H9 (cell line): Measurements from ENCODE around the gene ZBED2. TPM values are rescaled to one million over a fixed set of nuclear protein-coding genes. Genes with fewer than 3 reads are reported as not detected.

Experiments used
- DNase-seq: peaks from one replicate; pipeline ENCODE4 v3.0.0-alpha.2; 2017
- H2AFZ ChIP-seq: one replicate; pipeline ENCODE4 v1.6.1; 2013; ENCODE audit warnings: mild to moderate bottlenecking, low read length, control low read depth, moderate library complexity
- H2AK5ac ChIP-seq: 2 replicates; pipeline ENCODE4 v1.6.1; 2013; ENCODE audit warnings: low read length, control low read depth, mixed read lengths; ENCODE audit not compliant: insufficient read length
- H2BK120ac ChIP-seq: one replicate; pipeline ENCODE4 v1.6.1; 2013; ENCODE audit warnings: low read depth, mild to moderate bottlenecking, low read length, control low read depth, inconsistent platforms; ENCODE audit not compliant: poor library complexity, severe bottlenecking
- H2BK12ac ChIP-seq: 2 replicates; pipeline ENCODE4 v1.6.1; 2013; ENCODE audit warnings: low read length, control low read depth, mixed read lengths, low read depth; ENCODE audit not compliant: insufficient read length
- H2BK15ac ChIP-seq: 2 replicates; pipeline ENCODE4 v1.6.1; 2013; ENCODE audit warnings: low read depth, low read length, control low read depth
- H2BK20ac ChIP-seq: one replicate; pipeline ENCODE4 v1.6.1; 2013; ENCODE audit warnings: low read depth, mild to moderate bottlenecking, low read length, control low read depth, inconsistent platforms; ENCODE audit not compliant: poor library complexity, severe bottlenecking
- H2BK5ac ChIP-seq: 2 replicates; pipeline ENCODE4 v1.6.1; 2013; ENCODE audit warnings: low read length, control low read depth, mixed read lengths; ENCODE audit not compliant: insufficient read length
- H3K14ac ChIP-seq: 2 replicates; pipeline ENCODE4 v1.6.1; 2013; ENCODE audit warnings: low read length, control low read depth; ENCODE audit not compliant: insufficient read depth
- H3K18ac ChIP-seq: 2 replicates; pipeline ENCODE4 v1.6.1; 2013; ENCODE audit warnings: low read depth, mild to moderate bottlenecking, mixed read lengths, low read length, control low read depth; ENCODE audit not compliant: insufficient read length
- H3K23ac ChIP-seq: 2 replicates; pipeline ENCODE4 v1.6.1; 2013; ENCODE audit warnings: low read length, control low read depth, mixed read lengths, low read depth; ENCODE audit not compliant: insufficient read length
- H3K23me2 ChIP-seq: 2 replicates; pipeline ENCODE4 v1.6.1; 2013; ENCODE audit warnings: low read depth, mild to moderate bottlenecking, mixed read lengths, low read length, control low read depth; ENCODE audit not compliant: insufficient read length, poor library complexity, severe bottlenecking
- H3K27ac ChIP-seq: 2 replicates; pipeline ENCODE4 v1.5.1; 2013; ENCODE audit warnings: low read length, control low read depth, mixed read lengths, low read depth; ENCODE audit not compliant: insufficient read length
- H3K27me3 ChIP-seq: 2 replicates; pipeline ENCODE4 v1.6.1; 2013; ENCODE audit warnings: low read length, control low read depth, inconsistent platforms; ENCODE audit not compliant: insufficient read depth
- H3K4ac ChIP-seq: 2 replicates; pipeline ENCODE4 v1.6.1; 2013; ENCODE audit warnings: low read depth, mild to moderate bottlenecking, control low read depth, inconsistent platforms, low read length, moderate library complexity
- H3K4me1 ChIP-seq: 2 replicates; pipeline ENCODE4 v1.6.1; 2013; ENCODE audit warnings: low read length, control low read depth, inconsistent platforms; ENCODE audit not compliant: insufficient read depth
- H3K4me2 ChIP-seq: 2 replicates; pipeline ENCODE4 v1.6.1; 2013; ENCODE audit warnings: low read length, control low read depth, mixed read lengths; ENCODE audit not compliant: insufficient read length, insufficient read depth
- H3K56ac ChIP-seq: 2 replicates; pipeline ENCODE4 v1.6.1; 2013; ENCODE audit warnings: low read depth, mild to moderate bottlenecking, mixed read lengths, low read length, control low read depth; ENCODE audit not compliant: insufficient read length
- H3K79me1 ChIP-seq: 2 replicates; pipeline ENCODE4 v1.6.1; 2013; ENCODE audit warnings: low read depth, mild to moderate bottlenecking, moderate library complexity, low read length, control low read depth, inconsistent platforms; ENCODE audit not compliant: insufficient read depth, poor library complexity, severe bottlenecking
- H3K79me2 ChIP-seq: 2 replicates; pipeline ENCODE4 v1.6.1; 2013; ENCODE audit warnings: low read length, control low read depth, inconsistent platforms; ENCODE audit not compliant: insufficient read depth
- H3K9ac ChIP-seq: 2 replicates; pipeline ENCODE4 v1.6.1; 2013; ENCODE audit warnings: low read length, control low read depth, mixed read lengths; ENCODE audit not compliant: insufficient read length; ENCODE audit errors: extremely low read depth
- H3K9me3 ChIP-seq: one replicate; pipeline ENCODE4 v1.6.1; 2013; ENCODE audit warnings: low read depth, low read length, inconsistent platforms; ENCODE audit not compliant: control insufficient read depth
- H3T11ph ChIP-seq: one replicate; pipeline ENCODE4 v1.6.1; 2013; ENCODE audit warnings: mild to moderate bottlenecking, low read length, control low read depth, inconsistent platforms
- H4K20me1 ChIP-seq: one replicate; pipeline ENCODE4 v1.6.1; 2013; ENCODE audit not compliant: control insufficient read depth, insufficient read length, insufficient read depth
- H4K5ac ChIP-seq: 2 replicates; pipeline ENCODE4 v1.6.1; 2013; ENCODE audit warnings: low read depth, mild to moderate bottlenecking, mixed read lengths, low read length, control low read depth; ENCODE audit not compliant: insufficient read length
- H4K8ac ChIP-seq: replicated peaks from 2 replicates; pipeline ENCODE4 v1.6.1; 2013; ENCODE audit warnings: low read length, control low read depth, mixed read lengths, low read depth; ENCODE audit not compliant: insufficient read length
- H4K91ac ChIP-seq: 2 replicates; pipeline ENCODE4 v1.6.1; 2013; ENCODE audit warnings: low read depth, mild to moderate bottlenecking, moderate library complexity, mixed read lengths, low read length, control low read depth; ENCODE audit not compliant: insufficient read length
- H3K27ac Mint-ChIP-seq, 3 experiments: 2 replicates in 2 of 3; 3 replicates in 1 of 3; pipeline ENCODE4 v1.8.0; 2020 to 2021; ENCODE audit warnings: mixed read lengths in 3 of 3, mild to moderate bottlenecking in 1 of 3, moderate library complexity in 1 of 3
- H3K27me3 Mint-ChIP-seq: 2 replicates; pipeline ENCODE4 v1.8.0; 2021; ENCODE audit warnings: low read depth, mild to moderate bottlenecking, moderate library complexity, mixed read lengths
- H3K36me3 Mint-ChIP-seq, 3 experiments: 2 replicates in 2 of 3; 3 replicates in 1 of 3; pipeline ENCODE4 v1.8.0; 2020 to 2021; ENCODE audit warnings: low read depth in 3 of 3, mixed read lengths in 3 of 3; ENCODE audit not compliant: insufficient read depth in 1 of 3
- H3K4me1 Mint-ChIP-seq, 2 experiments: 2 replicates each; pipeline ENCODE4 v1.8.0; 2020; ENCODE audit warnings: mixed read lengths in 2 of 2
- H3K4me3 Mint-ChIP-seq, 2 experiments: 2 replicates in 1 of 2; 3 replicates in 1 of 2; pipeline ENCODE4 v1.8.0; 2020 to 2021; ENCODE audit warnings: mild to moderate bottlenecking in 2 of 2, mixed read lengths in 2 of 2, moderate library complexity in 1 of 2
- H3K9me3 Mint-ChIP-seq, 2 experiments: 2 replicates in 1 of 2; 3 replicates in 1 of 2; pipeline ENCODE4 v1.8.0; 2020; ENCODE audit warnings: mild to moderate bottlenecking in 2 of 2, mixed read lengths in 2 of 2, moderate library complexity in 1 of 2
- CTCF ChIP-seq: fragments of 200-600 bp; sonication (generic); conservative IDR thresholded peaks from 3 replicates; pipeline ENCODE4 v1.8.0; 2021; ENCODE audit warnings: antibody characterized with exemption, mild to moderate bottlenecking
- WGBS: extraction: QIAGEN DNeasy Blood & Tissue Kit; methylation state at CpG from one replicate; pipeline ENCODE4 v1.1.7; 2013; ENCODE audit warnings: missing lambda C conversion rate, low lambda C conversion rate, mixed read lengths; ENCODE audit not compliant: insufficient read length; ENCODE audit errors: extremely low coverage; 5-methylcytosine and 5-hydroxymethylcytosine counted together
- total RNA-seq: library from RNA; stranded (reverse); gene quantifications from 2 replicates; pipeline ENCODE4 v1.2.1, GENCODE V29; 2021

Gene ZBED2
- total RNA-seq, 1 experiment from 2014 or later = not detected

GRCh38 chr3:111636366-111636885 lies 41.3 kb upstream of the ZBED2 start:
- Histone ChIP-seq H3K56ac (no peak overlapping the region), H3K23ac (no peak overlapping the region), H3K9ac (no peak overlapping the region), H3K14ac (no peak overlapping the region), H3K9me3 (no peaks in the 10 kb centered on the region), H3K23me2 (no peaks in the 10 kb centered on the region), H3K18ac (no peak overlapping the region), H3K27ac (no peak overlapping the region), H2BK15ac (no peak overlapping the region), H3K4me2 (no peak overlapping the region), H3T11ph (no peak overlapping the region), H2BK20ac (no peak overlapping the region), H4K5ac (no peak overlapping the region), H4K20me1 (no peaks in the 10 kb centered on the region), H2AFZ (no peak overlapping the region), H2AK5ac (no peak overlapping the region), H3K79me2 (no peaks in the 10 kb centered on the region), H2BK5ac (no peak overlapping the region), H4K91ac (no peak overlapping the region), H2BK12ac (no peak overlapping the region), H3K27me3 (no peaks in the 10 kb centered on the region), H4K8ac (no peak overlapping the region), H3K79me1 (no peaks in the 10 kb centered on the region), H3K4me1 (no peaks in the 10 kb centered on the region), H2BK120ac (no peak overlapping the region), H3K4ac (no peak overlapping the region)
- Mint-ChIP-seq H3K36me3 (no peaks in the 10 kb centered on the region; a peak in 1 of 7 replicates), H3K27me3 (no peaks in the 10 kb centered on the region), H3K27ac (no peak overlapping the region), H3K4me3 (no peak overlapping the region), H3K4me1 (peaks cover 3% of the 10 kb centered on the region in 2 experiments; a peak in 3 of 4 replicates), H3K9me3 (no peaks in the 10 kb centered on the region)
- WGBS = no CpG with 5 or more reads among the region's 4 CpGs
- no peak for TF ChIP-seq CTCF
- DNase-seq = no peak
